ENCODE results near the gene CCDC92. TPM values are rescaled to one million over a fixed set of nuclear protein-coding genes. Genes with fewer than 3 reads are reported as not detected.
A peak's percentile ranks its signal among the peaks of the same experiment; 100 is the strongest.

Gene CCDC92
- total RNA-seq, 1 donor from 2014 or later = 31.0 TPM

DNA sequence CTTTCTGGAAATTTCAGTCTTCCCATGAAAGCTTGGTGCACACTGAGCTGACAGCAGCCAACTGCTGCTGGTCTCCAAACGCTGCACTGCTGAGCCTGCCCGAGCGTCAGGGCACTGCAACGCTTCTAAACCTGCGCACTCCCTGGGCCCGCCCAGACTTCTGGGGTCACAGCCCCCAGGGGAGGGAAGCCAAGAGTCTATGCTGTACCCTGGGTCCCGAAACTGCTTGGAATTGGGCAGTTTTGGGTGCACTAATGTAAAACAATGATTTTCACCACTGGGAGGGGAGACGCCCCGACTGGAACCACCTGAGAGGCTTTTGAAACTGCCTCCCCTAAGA lies 32.0 kb downstream of the CCDC92 start:
- Histone ChIP-seq H3K4me1 (peaks cover 0 to 14% of the 10 kb centered on the region in 2 donors), H3K4me3 (no peak overlapping the region), H3K9me3 (no peaks in the 10 kb centered on the region), H3K36me3 (peaks cover 33 to 92% of the 10 kb centered on the region in 2 donors), H3K27ac (peak overlapping the region in 1 of 2 donors; percentile 65), H3K27me3 (no peaks in the 10 kb centered on the region)
- TF ChIP-seq, protein P1, sequence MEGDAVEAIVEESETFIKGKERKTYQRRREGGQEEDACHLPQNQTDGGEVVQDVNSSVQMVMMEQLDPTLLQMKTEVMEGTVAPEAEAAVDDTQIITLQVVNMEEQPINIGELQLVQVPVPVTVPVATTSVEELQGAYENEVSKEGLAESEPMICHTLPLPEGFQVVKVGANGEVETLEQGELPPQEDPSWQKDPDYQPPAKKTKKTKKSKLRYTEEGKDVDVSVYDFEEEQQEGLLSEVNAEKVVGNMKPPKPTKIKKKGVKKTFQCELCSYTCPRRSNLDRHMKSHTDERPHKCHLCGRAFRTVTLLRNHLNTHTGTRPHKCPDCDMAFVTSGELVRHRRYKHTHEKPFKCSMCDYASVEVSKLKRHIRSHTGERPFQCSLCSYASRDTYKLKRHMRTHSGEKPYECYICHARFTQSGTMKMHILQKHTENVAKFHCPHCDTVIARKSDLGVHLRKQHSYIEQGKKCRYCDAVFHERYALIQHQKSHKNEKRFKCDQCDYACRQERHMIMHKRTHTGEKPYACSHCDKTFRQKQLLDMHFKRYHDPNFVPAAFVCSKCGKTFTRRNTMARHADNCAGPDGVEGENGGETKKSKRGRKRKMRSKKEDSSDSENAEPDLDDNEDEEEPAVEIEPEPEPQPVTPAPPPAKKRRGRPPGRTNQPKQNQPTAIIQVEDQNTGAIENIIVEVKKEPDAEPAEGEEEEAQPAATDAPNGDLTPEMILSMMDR (IDR thresholded peaks at IDR 0.05) = no peak
- DNase-seq (ENCODE audit: low spot score in 2 of 2) = peak in 1 of 2 donors; percentile 16
- intact Hi-C loops (cut with DNase I) = no loop called here

DNA sequence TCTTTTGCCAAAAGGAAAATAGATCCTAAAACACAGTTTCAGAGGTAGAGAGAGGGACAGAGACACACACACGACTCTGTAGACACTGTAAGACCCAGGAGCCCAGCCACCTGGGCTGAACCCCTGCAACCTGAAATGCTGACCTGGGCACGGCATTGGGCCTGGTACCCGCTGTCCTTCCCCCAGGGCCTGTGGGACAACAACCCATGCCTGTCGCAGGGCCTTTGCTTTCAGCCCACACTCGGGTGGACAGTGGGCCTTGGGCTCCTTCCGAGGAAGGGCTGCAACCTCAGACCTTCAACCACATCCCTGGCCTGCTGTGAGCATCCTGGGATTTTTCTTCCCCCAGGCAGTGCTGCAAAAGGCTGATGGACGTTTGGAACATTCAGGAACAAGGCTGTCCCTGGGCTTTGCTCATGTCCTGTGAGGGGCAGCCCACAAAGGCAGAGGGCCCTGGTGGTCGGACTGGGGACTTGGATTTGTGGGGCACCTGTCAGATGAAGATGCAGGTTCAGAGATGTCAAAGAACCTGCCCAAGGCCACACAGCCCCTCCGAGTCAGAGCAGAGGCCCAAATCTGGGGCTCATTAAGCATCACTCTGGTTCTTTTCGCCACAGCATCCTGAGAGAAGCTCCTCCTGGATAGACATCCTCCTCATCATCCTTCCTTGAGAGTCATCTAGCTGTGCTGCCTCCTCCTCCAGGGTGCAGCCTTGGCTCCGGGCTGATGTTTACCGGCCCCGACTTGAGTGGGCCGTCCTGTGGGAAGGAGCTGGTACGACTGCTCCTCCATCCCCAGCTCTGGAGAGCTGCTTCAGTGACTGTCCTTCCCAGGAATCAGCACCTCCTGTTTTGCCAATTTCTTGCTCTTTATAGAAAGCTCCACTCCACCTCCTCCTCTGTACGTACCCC lies 32.7 kb downstream of the CCDC92 start:
- Histone ChIP-seq H3K27ac (peak overlapping the region in 1 of 2 donors; percentile 65), H3K4me1 (peaks cover 0 to 14% of the 10 kb centered on the region in 2 donors), H3K36me3 (peaks cover 31 to 87% of the 10 kb centered on the region in 2 donors), H3K4me3 (no peak overlapping the region), H3K9me3 (no peaks in the 10 kb centered on the region), H3K27me3 (no peaks in the 10 kb centered on the region)
- peak in 1 of 2 donors; percentile 55 for DNase-seq (ENCODE audit: low spot score in 2 of 2)
- intact Hi-C loops (cut with DNase I) = no loop called here
- TF ChIP-seq, protein P1 (IDR thresholded peaks at IDR 0.05) = no peak

DNA sequence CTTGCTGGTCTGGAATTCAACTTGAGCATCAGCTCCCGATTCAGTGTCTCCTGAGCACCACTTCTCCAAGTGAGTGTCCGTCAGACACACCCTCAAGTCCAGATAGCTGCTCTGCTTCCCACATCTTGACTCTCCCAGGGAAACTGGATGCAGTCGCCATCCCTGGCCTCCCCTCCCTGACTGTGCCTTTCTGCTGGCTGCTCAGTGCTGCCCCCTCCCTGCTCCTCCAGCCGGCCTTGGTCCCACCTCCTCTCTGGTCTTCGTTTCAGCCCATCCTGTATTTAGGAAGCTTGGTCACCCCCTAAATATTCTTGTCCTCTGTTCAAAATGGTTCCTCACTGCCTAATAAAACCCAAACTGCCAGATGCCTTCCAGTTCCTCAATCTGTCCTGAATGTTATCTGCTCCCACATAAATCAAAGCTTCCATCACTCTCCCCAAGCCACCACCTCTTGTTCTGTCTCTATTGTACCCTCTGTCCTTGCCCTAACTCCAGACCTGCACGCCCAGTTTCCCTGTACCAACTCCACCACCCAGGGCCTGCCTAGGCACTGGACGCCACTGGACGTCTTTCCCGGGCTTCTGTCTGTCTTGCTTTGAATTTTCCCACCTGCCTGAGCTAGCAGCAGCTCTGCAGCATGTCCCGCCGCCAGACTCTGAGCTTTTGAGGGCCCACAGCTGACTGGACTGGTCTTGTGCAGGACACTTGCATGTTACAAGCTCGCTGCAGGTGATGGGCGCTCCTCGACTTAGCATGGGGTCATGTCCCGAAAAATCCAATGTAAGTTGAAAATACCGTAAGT lies 33.8 kb downstream of the CCDC92 start:
- Histone ChIP-seq H3K27me3 (no peaks in the 10 kb centered on the region), H3K27ac (no peak overlapping the region), H3K4me1 (peaks cover 0 to 14% of the 10 kb centered on the region in 2 donors), H3K36me3 (peaks cover 31 to 77% of the 10 kb centered on the region in 2 donors), H3K9me3 (no peaks in the 10 kb centered on the region), H3K4me3 (no peak overlapping the region)
- intact Hi-C loops (cut with DNase I) = no loop called here
- DNase-seq (ENCODE audit: low spot score in 2 of 2) = peak in 1 of 2 donors; percentile 58
- TF ChIP-seq, protein P1 (IDR thresholded peaks at IDR 0.05) = no peak

DNA sequence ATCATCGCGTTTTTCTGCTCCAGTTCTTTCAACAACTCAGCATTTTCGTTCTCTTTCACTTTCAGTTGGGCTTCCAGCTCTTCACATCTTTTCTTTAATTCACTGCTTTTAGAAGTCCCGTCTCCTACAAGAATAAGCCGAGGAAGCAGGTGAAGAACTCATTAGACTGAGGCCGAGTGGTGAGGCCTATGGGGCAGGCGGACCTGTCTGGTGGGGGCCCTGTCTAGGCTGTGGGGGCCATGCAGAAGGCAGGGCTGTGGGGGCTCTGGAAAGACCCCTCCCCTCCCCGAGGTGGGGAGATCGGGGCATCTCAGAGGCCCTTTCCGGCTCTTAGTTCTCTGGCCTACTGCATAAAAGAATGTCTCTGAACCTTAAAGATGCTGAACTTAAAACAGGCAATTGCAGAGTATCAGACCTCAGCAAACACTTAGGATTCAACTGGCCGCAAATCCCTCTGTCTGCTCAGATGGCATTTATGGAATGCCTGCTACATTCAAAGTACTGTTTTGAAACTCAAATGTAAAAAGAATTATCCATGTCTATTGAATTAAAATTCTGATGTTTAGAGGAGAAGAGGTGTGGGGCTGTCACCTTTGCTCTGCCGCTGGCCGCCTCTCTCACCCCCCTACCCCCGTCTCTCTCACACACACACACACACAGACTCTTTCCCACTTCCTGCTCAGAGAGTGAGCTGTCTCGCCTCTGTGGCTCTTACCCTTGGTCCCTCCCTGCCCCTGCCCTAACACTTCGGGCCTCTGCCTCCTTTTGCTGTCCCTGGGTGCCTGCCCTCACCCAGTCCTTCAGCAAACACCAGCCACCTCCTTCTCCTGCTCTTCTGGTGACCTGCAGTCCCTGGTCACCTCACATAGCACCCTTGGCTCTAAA lies 34.7 kb downstream of the CCDC92 start:
- DNase-seq (ENCODE audit: low spot score in 2 of 2) = peak in 1 of 2 donors; percentile 54
- H3K36me3 ChIP-seq = peaks cover 25 to 69% of the 10 kb centered on the region in 2 donors
- TF ChIP-seq, protein P1 (IDR thresholded peaks at IDR 0.05) = no peak

More for the DNA sequence above, 34.7 kb downstream of the CCDC92 start:
- Histone ChIP-seq H3K4me1 (peaks cover 0 to 9% of the 10 kb centered on the region in 2 donors), H3K9me3 (no peaks in the 10 kb centered on the region), H3K4me3 (no peak overlapping the region), H3K27ac (no peak overlapping the region), H3K27me3 (no peaks in the 10 kb centered on the region)
- intact Hi-C loops (cut with DNase I) = no loop called here
